Stomach (tissue), 4 donors: Measurements from ENCODE around the gene IGSF21.

Experiments used
- CTCF ChIP-seq, 7 experiments: fragments of 450-650 bp in 4 of 7; fragments of 200-600 bp in 3 of 7; sonication (generic) in 3 of 7; IDR thresholded peaks; one replicate each; pipeline ENCODE4 v1.5.1; 2016 to 2019; ENCODE audit warnings: antibody characterized with exemption in 7 of 7, control low read depth in 2 of 7, mild to moderate bottlenecking in 1 of 7
- POLR2A ChIP-seq, 4 donors: fragments of 450-650 bp; IDR thresholded peaks; one replicate each; pipeline ENCODE4 v1.6.1; 2016; ENCODE audit warnings: antibody characterized with exemption in 4 of 4, control low read depth in 2 of 4, mild to moderate bottlenecking in 1 of 4, moderate library complexity in 1 of 4

- no peak for TF ChIP-seq CTCF (IDR thresholded peaks at IDR 0.05)
- TF ChIP-seq POLR2A (IDR thresholded peaks at IDR 0.05) = no peak
Observed at GRCh38 chr1:18316764-18317163, 209.2 kb downstream of the IGSF21 start.
